ENCODE results near the gene RNF213.

The RNF213 gene

GRCh38 chr17:80345841-80346497 lies 85.3 kb downstream of the RNF213 start:
- Mint-ChIP-seq H3K27me3 (ENCODE audit: low read depth) (no peaks in the 10 kb centered on the region), H3K27ac (no peak overlapping the region), H3K4me1 (no peaks in the 10 kb centered on the region), H3K36me3 (ENCODE audit: low read depth) (peaks cover 76% of the 10 kb centered on the region), H3K4me3 (no peak overlapping the region), H3K9me3 (no peaks in the 10 kb centered on the region)
- TF ChIP-seq CTCF (IDR thresholded peaks at IDR 0.05; ENCODE audit: unreplicated experiment in 3 of 3) = no peak

GRCh38 chr17:80346498-80347275 lies 86.0 kb downstream of the RNF213 start:
- no peak overlapping the region for H3K4me3 Mint-ChIP-seq
- TF ChIP-seq CTCF (IDR thresholded peaks at IDR 0.05; ENCODE audit: unreplicated experiment in 3 of 3) = no peak
- no peaks in the 10 kb centered on the region for H3K4me1 Mint-ChIP-seq
- no peak overlapping the region for H3K27ac Mint-ChIP-seq
- H3K36me3 Mint-ChIP-seq (ENCODE audit: low read depth) = peaks cover 78% of the 10 kb centered on the region
- H3K27me3 Mint-ChIP-seq (ENCODE audit: low read depth) = no peaks in the 10 kb centered on the region
- no peaks in the 10 kb centered on the region for H3K9me3 Mint-ChIP-seq

- H3K27ac Mint-ChIP-seq = no peak overlapping the region
- no peak for TF ChIP-seq CTCF (IDR thresholded peaks at IDR 0.05; ENCODE audit: unreplicated experiment in 3 of 3)
- peaks cover 84% of the 10 kb centered on the region for H3K36me3 Mint-ChIP-seq (ENCODE audit: low read depth)
- H3K27me3 Mint-ChIP-seq (ENCODE audit: low read depth) = no peaks in the 10 kb centered on the region
- no peaks in the 10 kb centered on the region for H3K4me1 Mint-ChIP-seq
- H3K9me3 Mint-ChIP-seq = no peaks in the 10 kb centered on the region
- H3K4me3 Mint-ChIP-seq = no peak overlapping the region
Measured at GRCh38 chr17:80347536-80347935, 86.9 kb downstream of the RNF213 start.

GRCh38 chr17:80347948-80348351 lies 87.3 kb downstream of the RNF213 start:
- no peak overlapping the region for H3K27ac Mint-ChIP-seq
- H3K27me3 Mint-ChIP-seq (ENCODE audit: low read depth) = no peaks in the 10 kb centered on the region
- H3K4me1 Mint-ChIP-seq = no peaks in the 10 kb centered on the region
- no peaks in the 10 kb centered on the region for H3K9me3 Mint-ChIP-seq
- H3K4me3 Mint-ChIP-seq = no peak overlapping the region
- peaks cover 86% of the 10 kb centered on the region for H3K36me3 Mint-ChIP-seq (ENCODE audit: low read depth)
- no peak for TF ChIP-seq CTCF (IDR thresholded peaks at IDR 0.05; ENCODE audit: unreplicated experiment in 3 of 3)

- no peak overlapping the region for H3K27ac Mint-ChIP-seq
- H3K4me3 Mint-ChIP-seq = no peak overlapping the region
- H3K4me1 Mint-ChIP-seq = no peaks in the 10 kb centered on the region
- H3K36me3 Mint-ChIP-seq (ENCODE audit: low read depth) = peaks cover 81% of the 10 kb centered on the region
- no peaks in the 10 kb centered on the region for H3K9me3 Mint-ChIP-seq
- H3K27me3 Mint-ChIP-seq (ENCODE audit: low read depth) = no peaks in the 10 kb centered on the region
- TF ChIP-seq CTCF (IDR thresholded peaks at IDR 0.05; ENCODE audit: unreplicated experiment in 3 of 3) = no peak
Measured at GRCh38 chr17:80348551-80349150, 88.0 kb downstream of the RNF213 start.
